ENCODE data around the gene CD36.
"Not testable (repeated sequence)": the region's sequence is repeated elsewhere in the genome, so short reads cannot be mapped to it uniquely, and the experiment has no call there.

CD36 gene

GRCh38 chr7:80656029-80656428 is 17.6 kb downstream of the CD36 start:
- no peak for DNase-seq

GRCh38 chr7:80659120-80660055 is 20.9 kb downstream of the CD36 start:
- peak; percentile 41 to 78 for DNase-seq

GRCh38 chr7:80660939-80661338 is 22.5 kb downstream of the CD36 start:
- no peak for DNase-seq

GRCh38 chr7:80661729-80662128 is 23.3 kb downstream of the CD36 start:
- DNase-seq, result no peak

GRCh38 chr7:80662252-80662651 is 23.8 kb downstream of the CD36 start:
- DNase-seq, result no peak

GRCh38 chr7:80665526-80665925 is 27.1 kb downstream of the CD36 start:
- no peak for DNase-seq

GRCh38 chr7:80666376-80666775 is 27.9 kb downstream of the CD36 start:
- DNase-seq, result no peak

GRCh38 chr7:80669367-80669766 is 30.9 kb downstream of the CD36 start:
- DNase-seq, result not testable (repeated sequence)

- no peak for DNase-seq
These were observed 33.3 kb downstream of the CD36 start for GRCh38 chr7:80671744-80672143.

- no peak for DNase-seq
These were observed 36.6 kb downstream of the CD36 start for GRCh38 chr7:80675090-80675489.

GRCh38 chr7:80676404-80676803 is 38.0 kb downstream of the CD36 start:
- DNase-seq, result no peak

GRCh38 chr7:80677629-80678028 is 39.2 kb downstream of the CD36 start:
- no peak for DNase-seq

- no peak for DNase-seq
These were observed 40.3 kb downstream of the CD36 start for GRCh38 chr7:80678707-80679106.

GRCh38 chr7:80679921-80680907 is 41.8 kb downstream of the CD36 start:
- DNase-seq, result peak; percentile 62 to 63

GRCh38 chr7:80681272-80681885 is 42.9 kb downstream of the CD36 start:
- DNase-seq, result peak; percentile 13 to 21

GRCh38 chr7:80682744-80683143 is 44.3 kb downstream of the CD36 start:
- no peak for DNase-seq

- DNase-seq, result peak; percentile 63 to 65
These were observed 48.1 kb downstream of the CD36 start for GRCh38 chr7:80686576-80686975.

GRCh38 chr7:80699045-80699638 is 60.7 kb downstream of the CD36 start:
- DNase-seq, result peak; percentile 59 to 96

GRCh38 chr7:80699721-80700256 is 61.3 kb downstream of the CD36 start:
- peak; percentile 69 to 90 for DNase-seq

- no peak for DNase-seq
These were observed 64.8 kb downstream of the CD36 start for GRCh38 chr7:80703272-80703671.

- no peak for DNase-seq
These were observed 66.8 kb downstream of the CD36 start for GRCh38 chr7:80705130-80705781.

- no peak for DNase-seq
These were observed 68.9 kb downstream of the CD36 start for GRCh38 chr7:80707318-80707717.

All from inflammatory macrophage treated with lipopolysaccharide for 1 hour (primary cell).